NCI-H446 treated with DMSO at 0.1 percent for 48 hours (cell line): ENCODE measurements around the gene AEBP1.
"Not testable (repeated sequence)": the region's sequence is repeated elsewhere in the genome, so short reads cannot be mapped to it uniquely, and the experiment has no call there.

Experiments used
- DNase-seq: peaks from one replicate; lab custom pipeline; 2025; lab: John Stamatoyannopoulos, UW

The AEBP1 gene

DNA sequence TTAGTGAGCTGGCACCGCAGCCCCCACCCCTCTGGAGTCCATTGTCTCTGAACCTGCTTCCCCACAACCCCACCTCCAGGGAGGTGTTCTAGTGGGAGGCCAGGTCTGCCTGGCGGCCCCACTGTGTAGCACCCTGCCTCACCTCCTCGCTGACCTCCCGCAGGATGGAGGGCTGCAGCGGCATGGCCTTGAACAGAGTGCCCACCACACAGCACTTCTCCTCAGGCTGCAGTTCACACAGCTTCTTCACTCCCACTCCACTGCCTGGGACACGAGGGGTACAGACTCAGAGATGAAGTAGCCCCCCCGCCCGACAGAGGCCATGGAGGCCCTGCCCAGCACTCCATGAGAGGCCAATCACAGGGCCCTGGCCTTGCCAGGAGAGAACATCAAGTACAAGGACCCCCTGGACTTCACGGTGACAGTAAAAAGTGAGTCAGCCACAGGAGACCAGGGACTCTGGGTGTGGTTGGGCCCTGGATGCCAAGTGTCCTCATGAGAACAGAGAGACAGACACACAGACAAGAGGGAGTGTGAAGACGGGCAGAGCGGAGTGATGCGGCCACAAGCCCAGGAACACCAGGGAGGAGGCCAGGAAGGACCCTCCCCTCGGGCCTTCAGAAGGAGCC is 13.8 kb downstream of the AEBP1 start:
- no peak for DNase-seq

GRCh38 chr7:44119829-44120380 is 15.8 kb downstream of the AEBP1 start:
- DNase-seq = no peak

- DNase-seq = no peak
Measured at GRCh38 chr7:44120395-44120794, 16.2 kb downstream of the AEBP1 start.

- DNase-seq = no peak
Measured at GRCh38 chr7:44121761-44122420, 17.7 kb downstream of the AEBP1 start.

DNA sequence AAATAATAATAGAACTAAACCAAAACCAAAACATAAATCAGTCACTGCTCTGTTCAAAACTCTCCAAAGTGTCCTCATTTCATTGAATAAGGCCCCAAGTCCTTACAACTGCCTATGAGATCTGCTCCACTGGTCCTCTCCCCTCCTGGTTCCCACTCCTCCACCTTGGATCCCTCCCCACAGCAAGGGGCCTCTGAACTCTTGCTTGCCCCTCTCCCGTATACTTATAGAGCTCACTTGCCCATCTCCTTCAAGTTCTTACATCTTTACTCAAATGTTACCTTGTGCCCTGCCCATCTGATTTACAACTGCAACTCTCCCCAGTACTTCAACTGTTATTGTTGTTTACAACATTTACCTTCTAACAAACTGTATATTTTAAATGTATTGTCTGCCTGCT is 18.4 kb downstream of the AEBP1 start:
- DNase-seq = no peak

GRCh38 chr7:44123190-44124003 is 19.3 kb downstream of the AEBP1 start, which contains the start of gene POLD2:
POLD2 (minus strand) TSS chr7:44123548; CDS start chr7:44122053, 1,495 bp downstream.
- peak; percentile 93 for DNase-seq

GRCh38 chr7:44124822-44125202 is 20.7 kb downstream of the AEBP1 start:
- no peak for DNase-seq

GRCh38 chr7:44126574-44126973 is 22.4 kb downstream of the AEBP1 start:
- DNase-seq = not testable (repeated sequence)

DNA sequence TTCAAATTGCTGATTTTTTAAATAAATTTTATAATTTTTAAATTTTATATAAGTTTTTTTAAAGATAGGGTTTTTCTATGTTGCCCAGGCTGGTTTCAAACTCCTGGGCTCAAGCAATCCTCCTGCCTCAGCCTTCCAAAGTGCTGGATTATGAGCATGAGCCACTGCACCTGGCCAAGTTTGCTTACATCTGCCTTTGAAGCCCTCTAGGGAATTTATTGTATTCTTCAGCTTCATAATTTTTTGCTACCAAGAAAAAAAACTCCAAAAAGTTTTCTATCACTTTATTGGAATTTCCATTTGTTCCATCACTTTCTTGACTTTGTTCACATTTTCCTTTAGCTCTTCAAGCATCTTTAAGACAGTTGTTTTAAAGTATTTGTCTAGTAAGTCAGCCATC is 23.0 kb downstream of the AEBP1 start:
- DNase-seq = no peak

GRCh38 chr7:44128721-44129582 is 24.8 kb downstream of the AEBP1 start:
- no peak for DNase-seq

- no peak for DNase-seq
Measured at GRCh38 chr7:44131173-44132029, 27.3 kb downstream of the AEBP1 start.

- no peak for DNase-seq
Measured at GRCh38 chr7:44132039-44132438, 27.9 kb downstream of the AEBP1 start.

DNA sequence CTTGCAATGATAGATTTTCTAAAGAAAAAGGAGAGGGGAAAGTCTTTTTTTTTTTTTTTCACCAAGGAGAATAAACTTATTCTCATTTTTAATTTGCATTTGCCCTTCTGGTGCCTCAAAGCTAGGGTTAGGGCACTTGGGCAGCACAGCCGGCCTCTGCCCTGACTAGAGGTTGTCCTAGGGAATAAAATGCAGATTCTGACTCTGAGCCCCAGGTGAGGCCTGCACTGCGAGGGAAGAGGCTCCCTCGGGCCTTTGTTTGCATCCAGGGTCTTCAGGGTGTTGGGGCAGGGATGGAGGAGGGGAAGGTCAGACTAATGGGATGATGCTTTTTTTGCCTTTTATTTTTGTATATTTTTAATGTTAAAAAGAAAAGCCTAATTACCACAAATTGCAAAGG is 29.1 kb downstream of the AEBP1 start:
- DNase-seq = no peak

DNA sequence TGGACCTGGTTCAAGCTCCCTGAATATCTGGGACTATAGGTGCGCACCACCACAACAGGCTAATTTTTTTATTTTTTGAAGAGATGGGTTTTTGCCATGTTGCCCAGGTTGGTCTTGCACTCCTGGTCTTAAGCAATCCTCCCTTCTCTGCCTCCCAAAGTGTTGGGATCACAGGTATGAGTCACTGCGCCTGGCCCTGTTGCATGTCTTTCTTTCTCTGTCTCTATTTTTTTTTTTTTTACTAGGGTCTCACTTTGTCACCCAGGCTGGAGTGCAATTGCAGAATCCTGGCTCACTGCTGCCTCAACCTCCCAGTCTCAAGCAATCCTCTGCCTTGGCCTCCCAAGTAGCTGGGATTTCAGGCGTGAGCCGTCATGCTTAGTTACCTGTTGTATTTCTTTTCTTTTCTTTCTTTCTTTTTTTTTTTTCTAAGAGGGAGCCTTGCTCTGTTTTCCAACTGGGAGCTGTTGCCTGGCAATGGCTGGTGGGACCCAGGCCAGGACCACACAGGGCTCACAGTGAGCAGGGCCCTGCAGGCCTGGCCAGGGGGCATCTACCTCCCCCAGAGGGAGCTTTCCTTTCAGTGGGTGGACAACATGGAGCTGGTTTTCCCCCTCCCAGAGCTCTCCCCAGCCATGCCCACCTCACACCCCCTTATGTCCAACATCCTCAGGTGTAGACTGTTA is 30.9 kb downstream of the AEBP1 start:
- no peak for DNase-seq

- no peak for DNase-seq
Measured at GRCh38 chr7:44136731-44137130, 32.6 kb downstream of the AEBP1 start.

DNA sequence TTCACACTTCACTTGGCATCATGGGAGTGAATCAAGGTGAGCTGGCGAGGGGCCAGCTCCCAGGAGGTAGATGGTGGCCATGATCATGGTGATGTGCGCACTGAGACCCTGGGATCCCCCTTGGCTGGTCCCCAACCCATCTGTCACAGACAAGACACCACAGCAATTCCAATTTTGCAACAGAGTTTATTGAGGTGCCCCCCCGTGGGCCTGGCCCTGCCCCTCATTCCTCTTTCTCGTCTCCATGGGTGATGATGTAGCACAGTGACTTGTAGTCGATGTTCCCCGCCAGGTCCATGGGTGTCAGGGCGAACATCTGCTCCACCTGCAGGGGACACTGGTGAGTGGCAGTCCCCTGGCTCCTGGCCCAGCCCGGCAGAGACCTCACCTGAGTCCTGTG is 34.6 kb downstream of the AEBP1 start:
- DNase-seq = no peak

GRCh38 chr7:44139311-44140010 is 35.3 kb downstream of the AEBP1 start:
- no peak for DNase-seq

- DNase-seq = no peak
Measured at GRCh38 chr7:44140341-44140740, 36.2 kb downstream of the AEBP1 start.

DNA sequence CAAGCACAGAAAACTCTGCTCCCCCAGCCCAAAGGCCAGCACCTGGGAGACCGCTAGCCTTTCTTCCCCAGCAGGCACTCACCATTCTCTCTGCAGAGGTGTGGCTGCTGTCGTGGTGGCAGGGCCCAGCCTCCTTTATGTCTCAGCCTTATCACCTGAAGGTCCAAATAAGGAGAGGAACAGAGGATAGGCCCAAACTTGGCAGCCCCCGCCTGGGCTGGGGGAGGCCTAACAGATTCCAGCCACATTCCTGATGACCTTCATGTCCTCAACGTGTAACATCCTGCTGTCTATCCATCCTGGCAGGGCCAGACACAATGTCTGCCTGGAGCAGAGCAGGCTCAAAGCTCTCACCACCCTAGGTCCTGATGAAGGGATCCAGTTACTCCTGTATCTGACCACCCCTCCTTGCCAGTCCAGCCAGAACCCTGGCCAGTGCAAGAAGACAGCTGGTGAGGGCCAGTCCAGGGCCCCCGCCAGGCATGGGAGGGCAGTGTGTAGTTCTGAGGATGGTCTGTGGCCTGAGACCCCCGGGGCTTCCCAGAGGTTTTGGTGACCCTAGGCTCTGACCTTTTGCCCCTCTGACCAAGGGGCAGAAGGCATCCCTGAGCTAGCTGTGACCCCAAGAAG is 37.2 kb downstream of the AEBP1 start, which contains the start of gene MYL7:
MYL7 (minus strand) TSS at position 112 of the 630 bp plus-strand sequence; CDS start at position 85, 27 bp downstream.
- no peak for DNase-seq
